SJSA1 (cell line): ENCODE measurements around the gene SHANK2. TPM values are rescaled to one million over a fixed set of nuclear protein-coding genes. Genes with fewer than 3 reads are reported as not detected.

Experiments used
- DNase-seq, 2 experiments: peaks; one replicate each; pipeline ENCODE4 v3.0.0-alpha.2; 2015 to 2020; ENCODE audit warnings: low spot score in 2 of 2, low read depth in 1 of 2
- H3K27ac ChIP-seq: fragments of 250-450 bp; sonication (Bioruptor Pico); 2 replicates; pipeline ENCODE4 v1.5.1; 2020; ENCODE audit warnings: mild to moderate bottlenecking, moderate library complexity
- H3K27me3 ChIP-seq: fragments of 250-450 bp; sonication (Bioruptor Pico); replicated peaks from 2 replicates; pipeline ENCODE4 v1.5.1; 2020; ENCODE audit warnings: mild to moderate bottlenecking, moderate library complexity
- H3K36me3 ChIP-seq: fragments of 250-450 bp; sonication (Bioruptor Pico); 2 replicates; pipeline ENCODE4 v1.5.1; 2020; ENCODE audit warnings: mild to moderate bottlenecking
- H3K4me1 ChIP-seq: fragments of 250-450 bp; sonication (Bioruptor Pico); replicated peaks from 2 replicates; pipeline ENCODE4 v1.6.1; 2021; ENCODE audit warnings: mild to moderate bottlenecking
- H3K4me3 ChIP-seq: fragments of 250-450 bp; sonication (Bioruptor Pico); 2 replicates; pipeline ENCODE4 v1.5.1; 2020; ENCODE audit warnings: mild to moderate bottlenecking
- H3K9me3 ChIP-seq: fragments of 250-450 bp; sonication (Bioruptor Pico); replicated peaks from 2 replicates; pipeline ENCODE4 v1.5.1; 2020; ENCODE audit warnings: mild to moderate bottlenecking
- total RNA-seq: library from RNA; depleted of rRNA; stranded (reverse); fragments of >200 nt; shearing (Covaris generic); gene quantifications from 2 replicates; pipeline ENCODE4 v1.2.3, GENCODE V29; 2014; rRNA removed

Gene SHANK2
- total RNA-seq, 1 experiment from 2014 or later: 10.7 TPM

DNA sequence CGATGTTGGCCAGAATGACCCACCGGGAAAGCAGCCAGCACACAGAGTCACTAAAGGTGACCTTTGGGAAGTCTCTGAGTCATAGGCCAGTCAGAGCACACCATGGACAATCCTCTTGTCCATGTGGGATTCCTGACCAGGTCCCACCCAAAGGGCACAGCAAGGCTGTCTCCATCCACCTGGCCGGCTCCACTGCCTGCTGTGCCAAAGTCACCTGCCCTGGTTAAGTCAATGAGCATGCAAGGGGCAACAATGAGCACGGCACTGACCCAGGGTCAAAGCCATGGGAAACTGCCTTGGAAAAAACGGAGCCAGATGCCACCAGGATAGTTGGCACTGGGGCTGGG lies 49.8 kb downstream of the SHANK2 start:
- H3K4me1 ChIP-seq: peaks cover 18% of the 10 kb centered on the region
- no peak for DNase-seq
- no peaks in the 10 kb centered on the region for H3K36me3 ChIP-seq
- no peaks in the 10 kb centered on the region for H3K9me3 ChIP-seq
- no peak overlapping the region for H3K27ac ChIP-seq
- no peak overlapping the region for H3K4me3 ChIP-seq
- H3K27me3 ChIP-seq: no peaks in the 10 kb centered on the region

Other genes starting within 250 kb of the SHANK2 start
- gene DHCR7, start 195.8 kb upstream of the SHANK2 start, total RNA-seq: 9.2 and 15.4 TPM in 2 replicates
- 21.8 and 26.1 TPM in 2 replicates for gene NADSYN1, start 200.6 kb upstream of the SHANK2 start, total RNA-seq